Nephron progenitor cell (in vitro differentiated cells): ENCODE measurements around the gene ABLIM1.

Source experiments
- DNase-seq: peaks from one replicate; pipeline ENCODE4 v3.0.0; 2021
- H3K27ac Mint-ChIP-seq: 2 replicates; pipeline ENCODE4 v1.8.0; 2021; ENCODE audit warnings: mild to moderate bottlenecking, moderate library complexity, mixed read lengths
- H3K27me3 Mint-ChIP-seq: 2 replicates; pipeline ENCODE4 v1.8.0; 2021; ENCODE audit warnings: mild to moderate bottlenecking, low read depth, mixed read lengths; ENCODE audit not compliant: poor library complexity
- H3K36me3 Mint-ChIP-seq: 2 replicates; pipeline ENCODE4 v1.8.0; 2021; ENCODE audit warnings: low read depth, mixed read lengths
- H3K4me1 Mint-ChIP-seq: 2 replicates; pipeline ENCODE4 v1.8.0; 2021; ENCODE audit warnings: mixed read lengths
- H3K4me3 Mint-ChIP-seq: 2 replicates; pipeline ENCODE4 v1.8.0; 2021; ENCODE audit warnings: mild to moderate bottlenecking, moderate library complexity, mixed read lengths
- H3K9me3 Mint-ChIP-seq: 2 replicates; pipeline ENCODE4 v1.8.0; 2021; ENCODE audit warnings: mild to moderate bottlenecking, moderate library complexity, mixed read lengths
- CTCF ChIP-seq: fragments of 200-600 bp; sonication (generic); IDR thresholded peaks from 2 replicates; pipeline ENCODE4 v1.5.0; 2021; ENCODE audit warnings: antibody characterized with exemption

Gene ABLIM1

DNA sequence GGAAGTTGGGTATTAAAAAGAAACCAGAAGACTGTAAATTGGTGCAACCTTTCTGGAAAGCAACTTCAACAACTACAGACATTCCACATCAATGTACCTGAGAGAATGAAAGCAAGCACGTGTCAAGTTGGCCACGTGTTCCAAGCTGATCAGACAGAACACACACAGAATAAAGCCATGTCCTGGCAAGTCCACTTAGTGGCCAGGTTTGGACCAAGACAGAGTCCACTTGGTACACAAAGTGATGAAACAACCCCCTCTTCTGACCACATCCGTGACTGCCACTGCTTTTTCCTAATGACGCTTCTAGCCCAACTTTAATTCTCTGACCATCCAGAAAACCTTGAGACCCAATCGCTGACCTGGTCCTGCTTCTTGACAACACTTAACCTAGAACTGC, 109.4 kb downstream of the ABLIM1 start:
- Mint-ChIP-seq H3K4me1 (peaks cover 10% of the 10 kb centered on the region), H3K27me3 (peaks cover 2% of the 10 kb centered on the region), H3K9me3 (no peaks in the 10 kb centered on the region), H3K36me3 (no peaks in the 10 kb centered on the region), H3K27ac (no peak overlapping the region), H3K4me3 (no peak overlapping the region)
- peak; percentile 37 for DNase-seq
- peak; percentile 59 for TF ChIP-seq CTCF

DNA sequence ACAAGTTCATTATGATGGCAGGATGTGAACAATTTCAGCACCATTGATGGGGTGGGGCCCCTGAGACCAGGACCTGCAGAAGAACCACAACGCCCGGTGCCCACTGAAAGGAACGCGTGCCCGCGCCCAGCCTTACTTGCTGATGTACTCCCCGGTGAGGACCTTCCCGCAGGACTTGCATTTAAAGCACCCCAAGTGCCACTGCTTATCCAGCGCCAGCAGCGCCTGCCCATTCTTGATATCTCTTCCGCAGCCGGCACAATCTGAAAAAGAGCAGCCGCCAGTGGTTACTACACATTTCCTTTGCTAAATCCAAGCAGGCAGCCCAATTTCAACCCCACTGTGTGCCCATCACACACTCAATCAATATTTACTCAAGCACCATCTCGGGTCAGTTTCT, 110.6 kb downstream of the ABLIM1 start:
- peaks cover 10% of the 10 kb centered on the region for H3K4me1 Mint-ChIP-seq
- H3K27me3 Mint-ChIP-seq: peaks cover 3% of the 10 kb centered on the region
- no peak for TF ChIP-seq CTCF
- no peaks in the 10 kb centered on the region for H3K36me3 Mint-ChIP-seq
- DNase-seq: no peak
- H3K4me3 Mint-ChIP-seq: no peak overlapping the region
- no peak overlapping the region for H3K27ac Mint-ChIP-seq
- no peaks in the 10 kb centered on the region for H3K9me3 Mint-ChIP-seq

- Mint-ChIP-seq H3K4me1 (peaks cover 10% of the 10 kb centered on the region), H3K9me3 (no peaks in the 10 kb centered on the region), H3K27ac (no peak overlapping the region), H3K36me3 (no peaks in the 10 kb centered on the region), H3K4me3 (no peak overlapping the region), H3K27me3 (peaks cover 3% of the 10 kb centered on the region)
- no peak for DNase-seq
- no peak for TF ChIP-seq CTCF
Measured at GRCh38 chr10:114547056-114547455, 111.0 kb downstream of the ABLIM1 start.

DNA sequence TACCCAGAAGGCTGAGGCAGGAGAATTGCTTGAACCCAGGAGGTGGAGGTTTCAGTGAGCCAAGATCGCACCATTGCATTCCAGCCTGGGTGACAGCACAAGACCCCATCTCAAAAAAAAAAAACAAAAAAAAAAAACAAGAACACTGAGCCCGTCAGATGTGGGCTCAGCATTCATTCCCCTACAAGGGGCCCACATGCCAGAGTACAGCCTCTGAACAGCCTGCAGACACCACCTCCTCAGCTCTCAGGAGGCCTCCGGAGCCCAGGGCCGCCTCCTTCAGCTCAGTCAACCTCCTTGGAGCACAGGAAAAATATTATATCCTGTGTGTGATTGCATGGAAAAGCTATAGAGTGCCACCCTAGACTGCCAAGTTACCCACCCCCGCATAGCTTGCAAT, 112.3 kb downstream of the ABLIM1 start:
- Mint-ChIP-seq H3K27me3 (peaks cover 10% of the 10 kb centered on the region), H3K27ac (no peak overlapping the region), H3K9me3 (no peaks in the 10 kb centered on the region), H3K4me3 (no peak overlapping the region), H3K4me1 (peaks cover 10% of the 10 kb centered on the region), H3K36me3 (no peaks in the 10 kb centered on the region)
- DNase-seq: no peak
- no peak for TF ChIP-seq CTCF

DNA sequence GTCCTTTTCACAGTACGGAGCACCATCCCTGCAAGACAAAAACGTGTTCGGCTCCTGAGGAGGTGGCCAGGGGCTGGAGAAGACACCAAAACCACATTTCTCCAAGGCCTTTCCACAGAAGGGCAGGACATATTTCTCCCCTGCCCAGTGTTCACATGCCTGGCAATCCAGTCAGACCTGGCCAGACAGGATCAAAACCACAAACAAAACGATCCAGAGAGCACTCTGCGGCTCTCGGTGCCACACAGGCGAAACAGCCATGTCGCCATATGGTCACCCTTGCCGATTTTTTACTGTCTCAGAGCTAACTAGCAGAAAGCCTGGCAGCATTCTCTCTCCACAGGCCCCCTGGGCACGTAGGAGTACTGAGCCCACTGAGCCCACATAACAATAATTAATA, 113.0 kb downstream of the ABLIM1 start:
- H3K4me3 Mint-ChIP-seq: no peak overlapping the region
- TF ChIP-seq CTCF: no peak
- no peak for DNase-seq
- peaks cover 10% of the 10 kb centered on the region for H3K4me1 Mint-ChIP-seq
- peaks cover 11% of the 10 kb centered on the region for H3K27me3 Mint-ChIP-seq
- H3K27ac Mint-ChIP-seq: no peak overlapping the region
- no peaks in the 10 kb centered on the region for H3K9me3 Mint-ChIP-seq
- no peaks in the 10 kb centered on the region for H3K36me3 Mint-ChIP-seq

DNA sequence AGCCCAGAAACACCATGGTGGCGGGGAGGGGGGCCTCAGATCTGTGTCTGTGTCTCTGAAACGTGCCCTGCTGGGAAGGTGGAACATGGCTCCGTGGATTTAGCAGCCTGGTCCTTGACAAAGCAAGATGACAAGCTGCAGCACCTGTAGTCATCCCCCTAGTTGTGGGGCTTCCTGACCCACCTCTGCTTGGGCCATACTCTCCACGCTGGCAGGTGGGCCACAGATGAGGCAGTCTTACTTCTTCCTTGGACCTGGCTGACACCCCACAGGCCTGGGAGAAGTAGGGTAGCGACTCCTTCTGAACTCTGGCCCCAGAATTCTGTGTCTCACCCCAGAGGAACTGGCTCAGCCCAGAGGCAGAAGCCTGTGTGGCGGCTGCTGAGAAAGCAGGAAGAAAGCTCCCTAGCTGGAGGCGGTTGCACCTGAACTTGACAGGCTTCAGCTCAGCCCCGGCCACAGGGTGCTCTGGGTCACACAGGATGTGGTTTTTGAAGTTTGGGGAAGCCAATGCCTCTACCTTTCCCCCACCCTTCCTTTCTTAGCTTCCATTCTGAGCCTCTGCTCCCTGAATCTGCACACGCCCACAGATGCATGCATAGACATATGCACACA, 113.9 kb downstream of the ABLIM1 start:
- peaks cover 17% of the 10 kb centered on the region for H3K4me1 Mint-ChIP-seq
- no peak overlapping the region for H3K4me3 Mint-ChIP-seq
- peaks cover 11% of the 10 kb centered on the region for H3K27me3 Mint-ChIP-seq
- no peak for TF ChIP-seq CTCF
- H3K36me3 Mint-ChIP-seq: no peaks in the 10 kb centered on the region
- no peaks in the 10 kb centered on the region for H3K9me3 Mint-ChIP-seq
- no peak overlapping the region for H3K27ac Mint-ChIP-seq
- DNase-seq: no peak
